A673 (cell line): ENCODE data around the gene SMAD9. TPM values are rescaled to one million over a fixed set of nuclear protein-coding genes. Genes with fewer than 3 reads are reported as not detected.
A peak's percentile ranks its signal among the peaks of the same experiment; 100 is the strongest.

ENCODE experiments used
- BruUV-seq: library from RNA; stranded (reverse); fragments of 400-500 nt; replicated peaks from 2 replicates; lab custom pipeline; 2021; lab: Mats Ljungman, UMichigan
- CTCF ChIA-PET: fragments of 300-600 bp; sonication (Branson Sonifier 250); formaldehyde crosslinking; loops from one replicate; lab custom pipeline; 2022; ENCODE audit warnings: antibody characterized with exemption; lab: Charles Lee
- POLR2A ChIA-PET: fragments of 300-600 bp; sonication (Branson Sonifier 250); formaldehyde crosslinking; loops from one replicate; lab custom pipeline; 2022; ENCODE audit warnings: antibody characterized with exemption; ENCODE audit not compliant: low non-redundant PET; lab: Charles Lee
- DNase-seq: peaks from one replicate; pipeline ENCODE4 v3.0.0-alpha.2; 2015; ENCODE audit warnings: low spot score
- H3K27ac ChIP-seq: fragments of 200-600 bp; sonication (generic); 2 replicates; pipeline ENCODE4 v1.5.1; 2016; ENCODE audit warnings: mixed run types, low read depth, mild to moderate bottlenecking, mixed read lengths, antibody characterized with exemption, low read length; ENCODE audit not compliant: poor library complexity, severe bottlenecking
- H3K27me3 ChIP-seq: fragments of 200-600 bp; sonication (generic); replicated peaks from 2 replicates; pipeline ENCODE4 v1.6.1; 2017; ENCODE audit warnings: mixed run types, low read depth, mild to moderate bottlenecking, mixed read lengths, antibody characterized with exemption, low read length; ENCODE audit not compliant: insufficient read depth, poor library complexity
- H3K36me3 ChIP-seq: fragments of 200-600 bp; sonication (generic); 2 replicates; pipeline ENCODE4 v1.6.1; 2016; ENCODE audit warnings: mixed run types, mild to moderate bottlenecking, mixed read lengths, antibody characterized with exemption, low read length; ENCODE audit not compliant: insufficient read depth, poor library complexity, severe bottlenecking
- H3K4me1 ChIP-seq: fragments of 200-600 bp; sonication (generic); 2 replicates; pipeline ENCODE4 v1.6.1; 2017; ENCODE audit warnings: mixed run types, mild to moderate bottlenecking, mixed read lengths, antibody characterized with exemption, low read length; ENCODE audit not compliant: insufficient read depth, poor library complexity, severe bottlenecking
- H3K4me3 ChIP-seq: fragments of 200-600 bp; sonication (generic); 2 replicates; pipeline ENCODE4 v1.5.1; 2016; ENCODE audit warnings: low read depth, mixed run types, mild to moderate bottlenecking, mixed read lengths, low read length; ENCODE audit not compliant: poor library complexity, severe bottlenecking
- H3K9me3 ChIP-seq: fragments of 200-600 bp; sonication (generic); 2 replicates; pipeline ENCODE4 v1.6.1; 2016; ENCODE audit warnings: mixed run types, low read depth, mild to moderate bottlenecking, mixed read lengths, antibody characterized with exemption, low read length; ENCODE audit not compliant: poor library complexity, severe bottlenecking
- EZH2 ChIP-seq: fragments of 200-600 bp; sonication (generic); IDR thresholded peaks from 2 replicates; pipeline ENCODE4 v1.6.1; 2017; ENCODE audit warnings: borderline replicate concordance, low read depth, mild to moderate bottlenecking, mixed read lengths, antibody characterized with exemption, low read length; ENCODE audit not compliant: poor library complexity, severe bottlenecking
- intact Hi-C: fragments of 100-400 bp; cut with micrococcal nuclease; formaldehyde crosslinking; loops from one replicate; pipeline ENCODE4 v1.10.0; 2022; ENCODE audit not compliant: unreplicated experiment
- total RNA-seq: library from RNA; stranded (reverse); gene quantifications from 2 replicates; pipeline ENCODE4 v1.2.3, GENCODE V29; 2021
- TF ChIP-seq, protein P1 (sequence below): fragments of 300-800, 200-600 bp; sonication (generic); conservative IDR thresholded peaks from 2 replicates; pipeline ENCODE4 v1.5.1; 2017; ENCODE audit warnings: low read depth, mild to moderate bottlenecking, antibody characterized with exemption, low read length, moderate library complexity, mixed read lengths

SMAD9 gene
- total RNA-seq, 1 experiment from 2014 or later, result 23.3 TPM

DNA sequence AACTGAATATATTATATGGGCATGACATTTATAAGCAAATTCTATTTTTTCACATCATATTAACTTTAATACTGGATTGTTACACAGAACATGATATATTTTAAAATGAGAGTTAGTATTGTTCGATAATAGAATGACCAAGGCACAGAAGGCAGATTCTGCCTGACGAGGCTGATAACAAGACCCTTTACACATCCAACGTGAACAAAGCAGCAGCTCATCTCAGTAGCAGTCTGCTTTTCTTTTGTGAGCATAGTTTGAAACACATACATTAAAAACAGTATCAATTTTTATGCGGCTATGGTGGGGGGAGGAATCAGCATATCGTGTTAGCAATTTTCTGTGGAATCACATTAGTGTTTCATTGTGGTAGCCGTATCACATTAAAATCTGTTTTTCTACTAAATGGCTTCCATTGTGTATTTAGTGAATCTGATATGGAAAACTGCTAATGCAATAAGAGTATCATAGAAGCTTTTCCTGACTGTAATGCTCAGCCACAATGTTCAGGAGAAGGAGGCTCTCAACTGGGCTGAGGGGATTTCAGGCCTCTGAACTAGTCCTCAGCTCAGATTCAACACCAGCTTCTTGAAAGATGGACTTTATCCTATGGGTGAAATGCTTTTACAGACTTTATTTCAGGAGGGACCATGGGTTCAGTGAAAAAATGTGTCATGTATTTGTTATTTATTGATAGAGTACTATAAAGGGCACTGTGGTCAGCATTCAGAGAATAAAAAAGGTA, 4.0 kb downstream of the SMAD9 start:
- CTCF ChIA-PET, result interaction anchor here (0.5 kb wide), 1 partner anchor 33 kb away, joined by 3 read pairs; no protein-coding TSS in a partner anchor

GRCh38 chr13:36915106-36915505, 4.9 kb downstream of the SMAD9 start:
- Histone ChIP-seq H3K27ac (peak overlapping the region; percentile 73), H3K36me3 (no peaks in the 10 kb centered on the region), H3K4me1 (peaks cover 64% of the 10 kb centered on the region), H3K4me3 (no peak overlapping the region), H3K27me3 (no peaks in the 10 kb centered on the region), H3K9me3 (no peaks in the 10 kb centered on the region)
- CTCF ChIA-PET, result interaction anchor here (0.5 kb wide), 1 partner anchor 32 kb away, joined by 3 read pairs; no protein-coding TSS in a partner anchor
- DNase-seq, result peak; percentile 61
- intact Hi-C loops, result loop anchor here (5.0 kb wide), 1 partner anchor 58 kb away; no protein-coding TSS in a partner anchor
- BruUV-seq, result no TSS peak
- POLR2A ChIA-PET, result interaction anchor here (0.7 kb wide), 1 partner anchor 38 kb away, joined by 3 read pairs; no protein-coding TSS in a partner anchor
- TF ChIP-seq, protein P1, sequence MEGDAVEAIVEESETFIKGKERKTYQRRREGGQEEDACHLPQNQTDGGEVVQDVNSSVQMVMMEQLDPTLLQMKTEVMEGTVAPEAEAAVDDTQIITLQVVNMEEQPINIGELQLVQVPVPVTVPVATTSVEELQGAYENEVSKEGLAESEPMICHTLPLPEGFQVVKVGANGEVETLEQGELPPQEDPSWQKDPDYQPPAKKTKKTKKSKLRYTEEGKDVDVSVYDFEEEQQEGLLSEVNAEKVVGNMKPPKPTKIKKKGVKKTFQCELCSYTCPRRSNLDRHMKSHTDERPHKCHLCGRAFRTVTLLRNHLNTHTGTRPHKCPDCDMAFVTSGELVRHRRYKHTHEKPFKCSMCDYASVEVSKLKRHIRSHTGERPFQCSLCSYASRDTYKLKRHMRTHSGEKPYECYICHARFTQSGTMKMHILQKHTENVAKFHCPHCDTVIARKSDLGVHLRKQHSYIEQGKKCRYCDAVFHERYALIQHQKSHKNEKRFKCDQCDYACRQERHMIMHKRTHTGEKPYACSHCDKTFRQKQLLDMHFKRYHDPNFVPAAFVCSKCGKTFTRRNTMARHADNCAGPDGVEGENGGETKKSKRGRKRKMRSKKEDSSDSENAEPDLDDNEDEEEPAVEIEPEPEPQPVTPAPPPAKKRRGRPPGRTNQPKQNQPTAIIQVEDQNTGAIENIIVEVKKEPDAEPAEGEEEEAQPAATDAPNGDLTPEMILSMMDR, result no peak
- TF ChIP-seq EZH2, result no peak

More for the DNA sequence above, 4.0 kb downstream of the SMAD9 start:
- intact Hi-C loops, result loop anchor here (5.0 kb wide), 1 partner anchor 59 kb away; no protein-coding TSS in a partner anchor
- no peak for TF ChIP-seq EZH2
- TF ChIP-seq, protein P1, result no peak
- H3K4me1 ChIP-seq, result peaks cover 65% of the 10 kb centered on the region
- peak overlapping the region; percentile 73 for H3K27ac ChIP-seq
- no peaks in the 10 kb centered on the region for H3K36me3 ChIP-seq
- H3K27me3 ChIP-seq, result no peaks in the 10 kb centered on the region
- POLR2A ChIA-PET, result interaction anchor here (0.6 kb wide), 1 partner anchor 74 kb away, joined by 22 read pairs; no protein-coding TSS in a partner anchor
- no peak for DNase-seq
- no peak overlapping the region for H3K4me3 ChIP-seq
- no peaks in the 10 kb centered on the region for H3K9me3 ChIP-seq
- BruUV-seq, result no TSS peak

DNA sequence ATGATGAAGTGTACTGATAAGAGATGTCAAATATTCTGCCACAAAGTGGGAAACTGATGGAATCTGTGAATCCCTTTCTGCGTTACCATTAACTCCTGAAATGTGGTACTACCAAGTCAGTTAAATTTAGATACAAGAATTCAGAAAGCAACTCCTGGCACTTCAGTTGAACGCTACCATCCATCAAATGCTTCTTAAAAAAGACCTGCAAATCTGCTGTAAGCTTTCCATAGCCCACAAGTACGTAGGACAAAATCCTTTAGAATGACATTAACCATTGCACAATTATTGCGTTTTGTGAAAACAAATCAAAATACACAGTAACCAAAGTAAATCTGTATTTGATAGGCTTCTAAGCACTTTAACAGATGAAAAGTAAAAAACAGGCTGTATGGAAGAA, 5.4 kb downstream of the SMAD9 start:
- intact Hi-C loops, result loop anchor here (5.0 kb wide), 1 partner anchor 57 kb away; no protein-coding TSS in a partner anchor
- TF ChIP-seq, protein P1, result no peak
- no peak for TF ChIP-seq EZH2
- Histone ChIP-seq H3K9me3 (no peaks in the 10 kb centered on the region), H3K27ac (peak overlapping the region; percentile 73), H3K4me3 (no peak overlapping the region), H3K4me1 (peaks cover 64% of the 10 kb centered on the region), H3K36me3 (no peaks in the 10 kb centered on the region), H3K27me3 (no peaks in the 10 kb centered on the region)
- CTCF ChIA-PET, result no interaction called here
- DNase-seq, result no peak
- POLR2A ChIA-PET, result no interaction called here
- BruUV-seq, result no TSS peak
